ENCODE results near the gene MYO3A.

Gene MYO3A

GRCh38 chr10:26251925-26252324 is 317.9 kb downstream of the MYO3A start:
- Histone ChIP-seq H3K9me3 (ENCODE audit: control insufficient read depth, low read length) (no peaks in the 10 kb centered on the region), H3K27me3 (ENCODE audit: control insufficient read depth, insufficient read depth, low read length) (no peaks in the 10 kb centered on the region), H3K4me1 (ENCODE audit: control insufficient read depth, insufficient read depth, low read length) (no peaks in the 10 kb centered on the region), H3K36me3 (ENCODE audit: control insufficient read depth, insufficient read depth, low read length) (no peaks in the 10 kb centered on the region), H3K4me3 (ENCODE audit: low read length) (no peak overlapping the region), H3K9ac (ENCODE audit: low read length) (no peak overlapping the region)

- Histone ChIP-seq H3K36me3 (ENCODE audit: control insufficient read depth, insufficient read depth, low read length) (no peaks in the 10 kb centered on the region), H3K9me3 (ENCODE audit: control insufficient read depth, low read length) (no peaks in the 10 kb centered on the region), H3K4me3 (ENCODE audit: low read length) (no peak overlapping the region), H3K9ac (ENCODE audit: low read length) (no peak overlapping the region), H3K4me1 (ENCODE audit: control insufficient read depth, insufficient read depth, low read length) (no peaks in the 10 kb centered on the region), H3K27me3 (ENCODE audit: control insufficient read depth, insufficient read depth, low read length) (no peaks in the 10 kb centered on the region)
Observed at GRCh38 chr10:26254616-26255015, 320.6 kb downstream of the MYO3A start.

- Histone ChIP-seq H3K4me1 (ENCODE audit: control insufficient read depth, insufficient read depth, low read length) (no peaks in the 10 kb centered on the region), H3K36me3 (ENCODE audit: control insufficient read depth, insufficient read depth, low read length) (no peaks in the 10 kb centered on the region), H3K9me3 (ENCODE audit: control insufficient read depth, low read length) (no peaks in the 10 kb centered on the region), H3K4me3 (ENCODE audit: low read length) (no peak overlapping the region), H3K27me3 (ENCODE audit: control insufficient read depth, insufficient read depth, low read length) (no peaks in the 10 kb centered on the region), H3K9ac (ENCODE audit: low read length) (no peak overlapping the region)
Observed at GRCh38 chr10:26259341-26259740, 325.3 kb downstream of the MYO3A start.
